Keratinocyte (primary cell): ENCODE data around the gene MARS1. TPM values are rescaled to one million over a fixed set of nuclear protein-coding genes. Genes with fewer than 3 reads are reported as not detected.
"Not testable (repeated sequence)": the region's sequence is repeated elsewhere in the genome, so short reads cannot be mapped to it uniquely, and the experiment has no call there.

Source experiments
- DNase-seq: peaks from one replicate; pipeline ENCODE4 v3.0.0-alpha.2; 2011; ENCODE audit warnings: low read depth, missing footprints, low spot score
- FAIRE-seq: peaks from 2 replicates; lab custom pipeline; 2011; peaks lifted over from hg19 to GRCh38; lab: Jason Lieb, UNC
- H2AFZ ChIP-seq: 2 replicates; pipeline ENCODE4 v1.6.0; 2012; ENCODE audit warnings: low read length, control low read depth, inconsistent platforms; ENCODE audit not compliant: control insufficient read depth
- H3K27ac ChIP-seq: 2 replicates; pipeline ENCODE4 v1.5.1; 2011; ENCODE audit warnings: low read length; ENCODE audit not compliant: control insufficient read depth, insufficient read depth
- H3K27me3 ChIP-seq: 3 replicates; pipeline ENCODE4 v1.6.0; 2011; ENCODE audit warnings: low read length; ENCODE audit not compliant: control insufficient read depth, insufficient read depth; ENCODE audit errors: extremely low read depth
- H3K36me3 ChIP-seq, 2 experiments: 2 replicates in 1 of 2; 3 replicates in 1 of 2; pipeline ENCODE4 v1.5.1; 2011; ENCODE audit warnings: low read length in 2 of 2, mild to moderate bottlenecking in 1 of 2; ENCODE audit not compliant: control insufficient read depth in 2 of 2, insufficient read depth in 2 of 2; ENCODE audit errors: extremely low read depth in 1 of 2
- H3K4me1 ChIP-seq: 3 replicates; pipeline ENCODE4 v1.5.1; 2011; ENCODE audit warnings: low read length; ENCODE audit not compliant: control insufficient read depth, insufficient read depth; ENCODE audit errors: extremely low read depth
- H3K4me2 ChIP-seq: 3 replicates; pipeline ENCODE4 v1.6.0; 2011; ENCODE audit warnings: low read depth, low read length; ENCODE audit not compliant: control insufficient read depth, insufficient read depth; ENCODE audit errors: extremely low read depth
- H3K4me3 ChIP-seq, 3 experiments: fragments of 200-600 bp in 1 of 3; sonication (generic) in 1 of 3; 2 replicates in 2 of 3; 3 replicates in 1 of 3; pipeline ENCODE4 v1.5.1; 2011 to 2016; ENCODE audit warnings: low read length in 3 of 3, mild to moderate bottlenecking in 3 of 3, control low read depth in 2 of 3, inconsistent platforms in 1 of 3, low read depth in 1 of 3, mixed read lengths in 1 of 3, mixed run types in 1 of 3, moderate library complexity in 1 of 3; ENCODE audit not compliant: control insufficient read depth in 2 of 3, insufficient read depth in 2 of 3; ENCODE audit errors: extremely low read depth in 1 of 3
- H3K79me2 ChIP-seq: 2 replicates; pipeline ENCODE4 v1.6.0; 2012; ENCODE audit warnings: low read length; ENCODE audit not compliant: control insufficient read depth, insufficient read depth
- H3K9ac ChIP-seq: 3 replicates; pipeline ENCODE4 v1.6.0; 2011; ENCODE audit warnings: low read length; ENCODE audit not compliant: control insufficient read depth, insufficient read depth; ENCODE audit errors: extremely low read depth
- H3K9me1 ChIP-seq: 3 replicates; pipeline ENCODE4 v1.6.0; 2011; ENCODE audit warnings: low read length; ENCODE audit not compliant: control insufficient read depth, insufficient read depth; ENCODE audit errors: extremely low read depth
- H3K9me3 ChIP-seq: 2 replicates; pipeline ENCODE4 v1.5.1; 2012; ENCODE audit warnings: low read depth, low read length; ENCODE audit not compliant: control insufficient read depth
- H4K20me1 ChIP-seq: 3 replicates; pipeline ENCODE4 v1.6.0; 2011; ENCODE audit warnings: low read length; ENCODE audit not compliant: control insufficient read depth, insufficient read depth; ENCODE audit errors: extremely low read depth
- EZH2 ChIP-seq: IDR thresholded peaks from one replicate; pipeline ENCODE4 v1.6.1; 2012; ENCODE audit warnings: inconsistent platforms, mild to moderate bottlenecking, low read length, moderate library complexity
- dilution Hi-C: fragments of 300-500 bp; cut with MboI; formaldehyde crosslinking; loops from one replicate; pipeline ENCODE4 v1.7.0; 2020; ENCODE audit warnings: low sequenced_read_pairs; ENCODE audit not compliant: extremely low pct_ligation_motif_present
- polyA plus RNA-seq, 5 experiments: library from polyadenylated mRNA; depleted of rRNA in 3 of 5; stranded (reverse) in 3 of 5; stranded (forward) in 1 of 5; unstranded in 1 of 5; fragments of >200 nt; gene quantifications; 1 replicate in 1 of 5; 2 replicates in 3 of 5; 3 replicates in 1 of 5; pipeline versions ENCODE4 v1.2.1 to v1.2.3, GENCODE V29; 2011 to 2012; ENCODE audit warnings: missing spikeins in 2 of 5, low read depth in 1 of 5, low replicate concordance in 1 of 5
- TF ChIP-seq, protein P1 (sequence below), 3 experiments: IDR thresholded peaks in 1 of 3; conservative IDR thresholded peaks in 1 of 3; optimal IDR thresholded peaks in 1 of 3; 2 replicates in 2 of 3; 3 replicates in 1 of 3; pipeline versions ENCODE3 to v1.5.1; 2011; ENCODE audit warnings: low read length in 3 of 3, mild to moderate bottlenecking in 3 of 3, moderate library complexity in 2 of 3, control low read depth in 1 of 3, inconsistent platforms in 1 of 3; ENCODE audit not compliant: insufficient read depth in 2 of 3; ENCODE audit errors: extremely low read depth in 1 of 3

Gene MARS1
- polyA plus RNA-seq, 1 donor (not counting 4 experiments of a cell fraction or from before 2014, with no cell fraction given), result 125 TPM

DNA sequence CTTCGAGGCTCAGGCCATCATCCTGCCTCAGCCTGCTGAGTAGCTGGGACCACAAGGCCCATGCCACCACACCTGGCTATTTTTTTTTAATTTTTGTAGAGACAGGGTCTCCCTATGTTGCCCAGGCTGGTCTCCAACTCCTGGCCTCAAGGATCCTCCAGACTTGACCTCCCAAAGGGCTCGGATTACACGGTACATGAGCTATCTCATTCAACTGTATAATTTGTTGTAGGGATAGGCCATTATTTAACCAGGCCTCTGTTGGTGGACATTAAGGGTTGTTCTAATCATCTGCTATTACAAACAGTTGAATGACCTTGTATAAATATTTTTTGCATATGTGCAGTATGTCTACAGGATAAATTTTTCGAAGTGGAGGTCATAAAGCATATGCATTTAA is 71.0 kb downstream of the MARS1 start:
- no peak overlapping the region for H3K4me3 ChIP-seq
- H3K4me2 ChIP-seq, result no peak overlapping the region
- H4K20me1 ChIP-seq, result no peaks in the 10 kb centered on the region
- no peak overlapping the region for H3K27ac ChIP-seq
- no peaks in the 10 kb centered on the region for H3K4me1 ChIP-seq
- TF ChIP-seq EZH2, result no peak
- TF ChIP-seq, protein P1, sequence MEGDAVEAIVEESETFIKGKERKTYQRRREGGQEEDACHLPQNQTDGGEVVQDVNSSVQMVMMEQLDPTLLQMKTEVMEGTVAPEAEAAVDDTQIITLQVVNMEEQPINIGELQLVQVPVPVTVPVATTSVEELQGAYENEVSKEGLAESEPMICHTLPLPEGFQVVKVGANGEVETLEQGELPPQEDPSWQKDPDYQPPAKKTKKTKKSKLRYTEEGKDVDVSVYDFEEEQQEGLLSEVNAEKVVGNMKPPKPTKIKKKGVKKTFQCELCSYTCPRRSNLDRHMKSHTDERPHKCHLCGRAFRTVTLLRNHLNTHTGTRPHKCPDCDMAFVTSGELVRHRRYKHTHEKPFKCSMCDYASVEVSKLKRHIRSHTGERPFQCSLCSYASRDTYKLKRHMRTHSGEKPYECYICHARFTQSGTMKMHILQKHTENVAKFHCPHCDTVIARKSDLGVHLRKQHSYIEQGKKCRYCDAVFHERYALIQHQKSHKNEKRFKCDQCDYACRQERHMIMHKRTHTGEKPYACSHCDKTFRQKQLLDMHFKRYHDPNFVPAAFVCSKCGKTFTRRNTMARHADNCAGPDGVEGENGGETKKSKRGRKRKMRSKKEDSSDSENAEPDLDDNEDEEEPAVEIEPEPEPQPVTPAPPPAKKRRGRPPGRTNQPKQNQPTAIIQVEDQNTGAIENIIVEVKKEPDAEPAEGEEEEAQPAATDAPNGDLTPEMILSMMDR (optimal IDR thresholded peaks at IDR 0.05 in 1 of 3, IDR thresholded peaks at IDR 0.05 in 1 of 3, conservative IDR thresholded peaks at IDR 0.05 in 1 of 3; ENCODE audit: extremely low read depth in 1 of 3, insufficient read depth in 2 of 3, low read length in 3 of 3), result no peak
- H3K9me1 ChIP-seq, result no peaks in the 10 kb centered on the region
- H3K9me3 ChIP-seq, result no peaks in the 10 kb centered on the region
- no peaks in the 10 kb centered on the region for H3K79me2 ChIP-seq
- DNase-seq (no peak), FAIRE-seq (no peak)
- H2AFZ ChIP-seq, result no peak overlapping the region
- no peaks in the 10 kb centered on the region for H3K27me3 ChIP-seq
- H3K9ac ChIP-seq, result no peak overlapping the region
- dilution Hi-C loops, result no loop called here
- no peaks in the 10 kb centered on the region for H3K36me3 ChIP-seq

DNA sequence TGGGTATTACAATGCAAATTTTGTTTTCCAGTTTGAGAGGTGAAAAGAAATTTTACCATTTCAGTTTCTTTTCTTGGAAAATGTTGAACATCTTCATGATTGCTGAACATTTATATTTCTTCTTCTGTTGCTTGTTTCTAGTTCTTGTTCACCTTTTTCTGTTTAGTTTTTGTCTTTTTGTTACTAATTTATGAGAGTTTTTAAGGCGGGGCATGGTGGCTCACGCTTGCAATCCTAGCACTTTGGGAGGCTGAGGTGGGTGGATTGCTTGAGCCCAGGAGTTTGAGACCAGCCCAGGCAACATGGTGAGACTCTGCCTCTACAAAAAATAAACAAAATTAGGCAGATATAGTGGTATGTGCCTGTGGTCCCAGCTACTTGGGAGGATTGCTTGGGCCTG is 72.6 kb downstream of the MARS1 start:
- H3K36me3 ChIP-seq, result no peaks in the 10 kb centered on the region
- H3K9me3 ChIP-seq, result no peaks in the 10 kb centered on the region
- H3K9ac ChIP-seq, result no peak overlapping the region
- no peaks in the 10 kb centered on the region for H4K20me1 ChIP-seq
- dilution Hi-C loops, result no loop called here
- H3K27me3 ChIP-seq, result no peaks in the 10 kb centered on the region
- FAIRE-seq, result no peak
- H2AFZ ChIP-seq, result no peak overlapping the region
- no peak for TF ChIP-seq EZH2
- TF ChIP-seq, protein P1 (optimal IDR thresholded peaks at IDR 0.05 in 1 of 3, IDR thresholded peaks at IDR 0.05 in 1 of 3, conservative IDR thresholded peaks at IDR 0.05 in 1 of 3; ENCODE audit: extremely low read depth in 1 of 3, insufficient read depth in 2 of 3, low read length in 3 of 3), result no peak
- no peaks in the 10 kb centered on the region for H3K4me1 ChIP-seq
- no peak overlapping the region for H3K4me2 ChIP-seq
- H3K4me3 ChIP-seq, result no peak overlapping the region
- no peaks in the 10 kb centered on the region for H3K79me2 ChIP-seq
- no peak for DNase-seq
- no peaks in the 10 kb centered on the region for H3K9me1 ChIP-seq
- no peak overlapping the region for H3K27ac ChIP-seq

DNA sequence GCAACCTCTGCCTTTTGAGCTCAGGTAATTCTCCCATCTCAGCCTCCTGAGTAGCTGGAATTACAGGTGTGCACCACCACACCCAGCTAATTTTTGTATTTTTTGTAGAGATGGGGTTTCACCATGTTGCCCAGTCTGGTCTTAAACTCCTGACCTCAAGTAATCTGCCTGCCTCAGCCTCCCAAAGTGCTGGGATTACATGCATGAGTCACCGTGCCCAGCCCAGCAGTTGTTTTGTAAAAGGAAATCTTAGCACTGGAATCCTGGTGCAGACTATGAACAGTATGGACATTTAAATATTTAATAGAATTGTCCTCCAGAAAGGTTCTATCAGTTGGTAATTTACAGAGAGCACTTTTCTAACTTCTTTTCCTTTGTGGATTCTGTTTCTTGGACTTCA is 73.2 kb downstream of the MARS1 start:
- H3K27me3 ChIP-seq, H3K9me1 ChIP-seq, H3K4me3 ChIP-seq, H3K9ac ChIP-seq, H4K20me1 ChIP-seq, H2AFZ ChIP-seq, H3K27ac ChIP-seq, dilution Hi-C loops, H3K4me2 ChIP-seq, FAIRE-seq, H3K4me1 ChIP-seq, H3K36me3 ChIP-seq, H3K9me3 ChIP-seq, H3K79me2 ChIP-seq, DNase-seq: not testable (repeated sequence)
